SK-N-SH (cell line): ENCODE results near the gene TET2.

Experiments used
- CHD2 ChIP-seq: fragments of 150-350 bp; IDR thresholded peaks from 2 replicates; pipeline ENCODE4 v1.6.1; 2018; ENCODE audit warnings: low read length; ENCODE audit not compliant: partially characterized antibody
- CTCF ChIP-seq: fragments of 200-600 bp; sonication (generic); IDR thresholded peaks from 2 replicates; pipeline ENCODE4 v1.6.1; 2017; ENCODE audit warnings: antibody characterized with exemption, mild to moderate bottlenecking, moderate library complexity
- EP300 ChIP-seq, 2 experiments: IDR thresholded peaks; 2 replicates each; pipeline versions ENCODE4 v1.4.0 to v1.6.1; 2012; ENCODE audit warnings: borderline replicate concordance in 1 of 2, low read depth in 1 of 2, low read length in 1 of 2
- EZH2phosphoT487 ChIP-seq: fragments of 200-600 bp; sonication (generic); IDR thresholded peaks from 2 replicates; pipeline ENCODE4 v1.6.1; 2017; ENCODE audit warnings: low read depth, mixed run types, mild to moderate bottlenecking, antibody characterized with exemption, moderate library complexity, borderline replicate concordance
- FOXM1 ChIP-seq: IDR thresholded peaks from 2 replicates; pipeline ENCODE4 v1.4.0; 2012; ENCODE audit warnings: low read depth, mild to moderate bottlenecking
- MAX ChIP-seq: IDR thresholded peaks from 2 replicates; pipeline ENCODE4 v1.4.0; 2012; ENCODE audit warnings: low read depth
- NFIC ChIP-seq: IDR thresholded peaks from 2 replicates; pipeline ENCODE4 v1.4.0; 2012; ENCODE audit warnings: borderline replicate concordance
- PBX3 ChIP-seq: IDR thresholded peaks from 2 replicates; pipeline ENCODE4; 2012
- RAD21 ChIP-seq: IDR thresholded peaks from 2 replicates; pipeline ENCODE4 v1.6.1; 2012; ENCODE audit warnings: mild to moderate bottlenecking, low read length
- SMC3 ChIP-seq: IDR thresholded peaks from 2 replicates; pipeline ENCODE4 v1.6.1; 2012; ENCODE audit warnings: low read depth, low read length, improper control_type of control experiment
- TAF1 ChIP-seq: IDR thresholded peaks from 2 replicates; pipeline ENCODE4 v1.6.1; 2012; ENCODE audit warnings: low read depth, mild to moderate bottlenecking, low read length, moderate library complexity, borderline replicate concordance
- USF1 ChIP-seq: IDR thresholded peaks from 2 replicates; pipeline ENCODE4 v1.4.0; 2012; ENCODE audit warnings: low read depth, borderline replicate concordance
- YY1 ChIP-seq: IDR thresholded peaks from 2 replicates; pipeline ENCODE4 v1.4.0; 2012; ENCODE audit warnings: low read depth, mild to moderate bottlenecking

- no peak for TF ChIP-seq CTCF
- TF ChIP-seq USF1 = no peak
- TF ChIP-seq EP300 (IDR thresholded peaks at IDR 0.05; ENCODE audit: borderline replicate concordance in 1 of 2, low read depth in 1 of 2, low read length in 1 of 2) = no peak
- no peak for TF ChIP-seq CHD2
- no peak for TF ChIP-seq NFIC
- TF ChIP-seq MAX = no peak
- no peak for TF ChIP-seq RAD21
- TF ChIP-seq SMC3 = no peak
- no peak for TF ChIP-seq EZH2phosphoT487
- no peak for TF ChIP-seq YY1
- no peak for TF ChIP-seq PBX3
- no peak for TF ChIP-seq TAF1
- no peak for TF ChIP-seq FOXM1
These were observed 85.7 kb downstream of the TET2 start for GRCh38 chr4:105232374-105232773.
